Peyer's patch (tissue), 4 donors: ENCODE results near the gene IGF1R.

Experiments used
- CTCF ChIP-seq, 6 experiments: fragments of 450-650 bp in 4 of 6; fragments of 200-600 bp in 2 of 6; sonication (generic) in 1 of 6; IDR thresholded peaks; one replicate each; pipeline ENCODE4 v1.5.1; 2017 to 2019; ENCODE audit warnings: antibody characterized with exemption in 6 of 6, mild to moderate bottlenecking in 3 of 6, moderate library complexity in 1 of 6
- POLR2A ChIP-seq, 2 donors: fragments of 450-650 bp; IDR thresholded peaks; one replicate each; pipeline ENCODE4 v1.5.1; 2017; ENCODE audit warnings: antibody characterized with exemption in 2 of 2, mild to moderate bottlenecking in 2 of 2, moderate library complexity in 2 of 2

- TF ChIP-seq CTCF (IDR thresholded peaks at IDR 0.05): no peak
- TF ChIP-seq POLR2A (IDR thresholded peaks at IDR 0.05): no peak
Observed at GRCh38 chr15:98758224-98758623, 109.9 kb downstream of the IGF1R start.
